ENCODE data around the gene RTN3.

The RTN3 gene

GRCh38 chr11:63639199-63639832 is 42.0 kb upstream of the RTN3 start:
- no peak for TF ChIP-seq OSR1 (CRISPR knock-in tag; IDR thresholded peaks at IDR 0.05)
- TF ChIP-seq RARB (CRISPR knock-in tag; IDR thresholded peaks at IDR 0.05) = no peak
- TF ChIP-seq TCF4 (CRISPR knock-in tag; IDR thresholded peaks at IDR 0.05; ENCODE audit: borderline replicate concordance) = no peak
- TF ChIP-seq ZNF8 (CRISPR knock-in tag; IDR thresholded peaks at IDR 0.05) = no peak
- no peak for TF ChIP-seq PATZ1 (CRISPR knock-in tag; IDR thresholded peaks at IDR 0.05; ENCODE audit: borderline replicate concordance)
- TF ChIP-seq ZNF70 (CRISPR knock-in tag; IDR thresholded peaks at IDR 0.05) = no peak
- TF ChIP-seq ESRRG (CRISPR knock-in tag; IDR thresholded peaks at IDR 0.05) = no peak
- TF ChIP-seq ARNTL (CRISPR knock-in tag; IDR thresholded peaks at IDR 0.05; ENCODE audit: borderline replicate concordance, low read depth) = no peak
- no peak for TF ChIP-seq ZNF565 (CRISPR knock-in tag; conservative IDR thresholded peaks at IDR 0.05; ENCODE audit: low read depth)
- TF ChIP-seq ZC3H10 (CRISPR knock-in tag; IDR thresholded peaks at IDR 0.05) = no peak
- no peak for TF ChIP-seq CREB5 (CRISPR knock-in tag; IDR thresholded peaks at IDR 0.05; ENCODE audit: low read depth)
- peak; percentile 47; the same call in 2 of the 3 replicates for ATAC-seq

GRCh38 chr11:63641727-63642126 is 39.6 kb upstream of the RTN3 start:
- TF ChIP-seq ZFP30 (CRISPR knock-in tag; IDR thresholded peaks at IDR 0.05) (no peak), GLIS3 (CRISPR knock-in tag; IDR thresholded peaks at IDR 0.05) (no peak), TCF4 (CRISPR knock-in tag; IDR thresholded peaks at IDR 0.05; ENCODE audit: borderline replicate concordance) (no peak), RARB (CRISPR knock-in tag; IDR thresholded peaks at IDR 0.05) (no peak), PATZ1 (CRISPR knock-in tag; IDR thresholded peaks at IDR 0.05; ENCODE audit: borderline replicate concordance) (no peak), TOX (CRISPR knock-in tag; IDR thresholded peaks at IDR 0.05; ENCODE audit: borderline replicate concordance) (no peak), ARNTL (CRISPR knock-in tag; IDR thresholded peaks at IDR 0.05; ENCODE audit: borderline replicate concordance, low read depth) (no peak), ZNF8 (CRISPR knock-in tag; IDR thresholded peaks at IDR 0.05) (no peak), CSRNP3 (CRISPR knock-in tag; IDR thresholded peaks at IDR 0.05) (no peak), ESRRG (CRISPR knock-in tag; IDR thresholded peaks at IDR 0.05) (no peak), ZC3H10 (CRISPR knock-in tag; IDR thresholded peaks at IDR 0.05) (no peak), ZFP3 (CRISPR knock-in tag; IDR thresholded peaks at IDR 0.05) (no peak), BACH2 (CRISPR knock-in tag; IDR thresholded peaks at IDR 0.05; ENCODE audit: borderline replicate concordance) (no peak), PPARA (CRISPR knock-in tag; IDR thresholded peaks at IDR 0.05; ENCODE audit: borderline replicate concordance) (no peak), CREB5 (CRISPR knock-in tag; IDR thresholded peaks at IDR 0.05; ENCODE audit: low read depth) (no peak), POU6F1 (CRISPR knock-in tag; IDR thresholded peaks at IDR 0.05; ENCODE audit: borderline replicate concordance, low read depth) (no peak), CSDC2 (CRISPR knock-in tag; IDR thresholded peaks at IDR 0.05) (no peak), OSR1 (CRISPR knock-in tag; IDR thresholded peaks at IDR 0.05) (no peak)
- ATAC-seq = no peak
